ENCODE data around the gene ARRDC1. TPM values are rescaled to one million over a fixed set of nuclear protein-coding genes. Genes with fewer than 3 reads are reported as not detected.

The ARRDC1 gene
- total RNA-seq, 1 donor from 2014 or later = 12.9 TPM

DNA sequence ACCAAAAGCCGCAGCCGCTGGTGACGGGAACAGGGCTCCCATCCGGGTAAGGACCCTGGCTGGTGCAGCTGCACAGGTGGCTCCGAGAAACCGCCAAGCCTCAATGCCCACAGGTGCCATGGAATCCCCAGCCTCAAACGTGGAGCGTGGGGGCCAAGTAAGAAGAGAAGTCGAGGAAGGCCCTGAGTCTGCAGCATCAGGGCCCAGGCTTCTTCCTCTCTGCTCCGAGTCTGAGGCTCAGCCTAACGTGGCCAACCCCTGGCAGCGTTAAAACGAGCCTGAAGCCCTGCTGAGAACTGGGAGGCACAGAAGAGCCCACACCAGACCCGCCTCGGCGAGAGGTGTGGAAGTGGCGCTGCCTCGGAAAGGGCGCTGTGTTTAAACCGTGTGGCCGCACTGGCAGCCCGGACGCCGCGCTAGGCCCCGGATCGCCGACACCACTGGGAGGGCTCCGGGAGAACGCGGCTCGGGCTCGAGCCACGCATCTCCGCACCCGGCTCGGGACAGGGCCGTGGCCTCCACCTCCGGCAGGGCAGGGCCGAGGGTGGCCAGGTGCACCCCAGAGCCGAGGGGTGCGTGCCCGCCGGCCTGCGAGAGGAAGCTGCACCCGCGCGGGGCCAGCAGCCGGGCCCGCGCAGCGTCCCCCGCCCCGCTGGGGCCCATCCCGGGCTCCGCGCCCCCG is 15.9 kb upstream of the ARRDC1 start:
- Mint-ChIP-seq H3K36me3 (peaks cover 12% of the 10 kb centered on the region), H3K27me3 (ENCODE audit: insufficient read depth, low read depth) (peaks cover 2% of the 10 kb centered on the region), H3K4me3 (peak overlapping the region; percentile 91), H3K4me1 (peaks cover 26% of the 10 kb centered on the region), H3K27ac (no peak overlapping the region), H3K9me3 (no peaks in the 10 kb centered on the region)
- TF ChIP-seq EZH2phosphoT487 (IDR thresholded peaks at IDR 0.05) = no peak
- no peak for TF ChIP-seq EZH2 (IDR thresholded peaks at IDR 0.05)
- TF ChIP-seq, protein P1, sequence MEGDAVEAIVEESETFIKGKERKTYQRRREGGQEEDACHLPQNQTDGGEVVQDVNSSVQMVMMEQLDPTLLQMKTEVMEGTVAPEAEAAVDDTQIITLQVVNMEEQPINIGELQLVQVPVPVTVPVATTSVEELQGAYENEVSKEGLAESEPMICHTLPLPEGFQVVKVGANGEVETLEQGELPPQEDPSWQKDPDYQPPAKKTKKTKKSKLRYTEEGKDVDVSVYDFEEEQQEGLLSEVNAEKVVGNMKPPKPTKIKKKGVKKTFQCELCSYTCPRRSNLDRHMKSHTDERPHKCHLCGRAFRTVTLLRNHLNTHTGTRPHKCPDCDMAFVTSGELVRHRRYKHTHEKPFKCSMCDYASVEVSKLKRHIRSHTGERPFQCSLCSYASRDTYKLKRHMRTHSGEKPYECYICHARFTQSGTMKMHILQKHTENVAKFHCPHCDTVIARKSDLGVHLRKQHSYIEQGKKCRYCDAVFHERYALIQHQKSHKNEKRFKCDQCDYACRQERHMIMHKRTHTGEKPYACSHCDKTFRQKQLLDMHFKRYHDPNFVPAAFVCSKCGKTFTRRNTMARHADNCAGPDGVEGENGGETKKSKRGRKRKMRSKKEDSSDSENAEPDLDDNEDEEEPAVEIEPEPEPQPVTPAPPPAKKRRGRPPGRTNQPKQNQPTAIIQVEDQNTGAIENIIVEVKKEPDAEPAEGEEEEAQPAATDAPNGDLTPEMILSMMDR (IDR thresholded peaks at IDR 0.05) = no peak
- Histone ChIP-seq H3K9me3 (ENCODE audit: low read depth) (no peaks in the 10 kb centered on the region), H3K36me3 (no peaks in the 10 kb centered on the region), H3K27ac (no peak overlapping the region), H4K20me1 (ENCODE audit: low read depth) (peaks cover 39% of the 10 kb centered on the region), H3K4me1 (peaks cover 8% of the 10 kb centered on the region), H3K27me3 (no peaks in the 10 kb centered on the region), H3F3A (ENCODE audit: low read depth) (no peaks in the 10 kb centered on the region), H3K79me2 (ENCODE audit: low read depth) (peaks cover 32% of the 10 kb centered on the region), H3K9ac (peak overlapping the region; percentile 57), H3K4me2 (peak overlapping the region; percentile 99), H3K4me3 (peak overlapping the region; percentile 73), H2AFZ (replicated peaks) (no peak overlapping the region)
- DNase-seq (ENCODE audit: low spot score) = peak; percentile 39

DNA sequence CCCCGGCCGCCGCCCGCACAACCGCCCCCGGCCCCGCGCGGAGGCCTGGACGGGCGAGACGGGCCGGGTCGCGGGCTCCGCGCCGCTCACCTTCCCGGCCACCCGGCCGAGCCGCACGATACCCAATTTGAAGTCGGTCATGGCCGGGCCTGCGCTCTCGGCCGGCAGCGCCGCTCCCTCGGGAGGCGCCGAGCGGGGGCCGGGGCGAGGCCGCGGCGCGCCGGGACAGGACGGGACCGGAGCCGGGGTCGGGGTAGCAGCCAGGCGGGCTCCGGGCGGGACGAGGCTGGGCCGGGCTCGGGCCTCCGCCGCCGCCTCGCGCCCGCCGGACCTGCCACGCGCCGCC is 15.4 kb upstream of the ARRDC1 start:
- peaks cover 34% of the 10 kb centered on the region for H4K20me1 ChIP-seq (ENCODE audit: low read depth)
- H3K9me3 Mint-ChIP-seq = no peaks in the 10 kb centered on the region
- H3F3A ChIP-seq (ENCODE audit: low read depth) = no peaks in the 10 kb centered on the region
- H3K27ac ChIP-seq = no peak overlapping the region
- no peak overlapping the region for H3K4me3 Mint-ChIP-seq
- no peaks in the 10 kb centered on the region for H3K9me3 ChIP-seq (ENCODE audit: low read depth)
- no peak overlapping the region for H3K9ac ChIP-seq
- no peak overlapping the region for H3K27ac Mint-ChIP-seq
- no peak for DNase-seq (ENCODE audit: low spot score)
- peaks cover 10% of the 10 kb centered on the region for H3K36me3 Mint-ChIP-seq
- peaks cover 8% of the 10 kb centered on the region for H3K4me1 ChIP-seq
- peaks cover 32% of the 10 kb centered on the region for H3K79me2 ChIP-seq (ENCODE audit: low read depth)
- TF ChIP-seq EZH2phosphoT487 (IDR thresholded peaks at IDR 0.05) (no peak), EZH2 (IDR thresholded peaks at IDR 0.05) (no peak)
- TF ChIP-seq, protein P1 (IDR thresholded peaks at IDR 0.05) = no peak
- H3K27me3 ChIP-seq = no peaks in the 10 kb centered on the region
- H3K4me3 ChIP-seq = peak overlapping the region; percentile 73
- no peaks in the 10 kb centered on the region for H3K36me3 ChIP-seq
- peaks cover 2% of the 10 kb centered on the region for H3K27me3 Mint-ChIP-seq (ENCODE audit: insufficient read depth, low read depth)
- H2AFZ ChIP-seq (replicated peaks) = no peak overlapping the region
- peak overlapping the region; percentile 99 for H3K4me2 ChIP-seq
- H3K4me1 Mint-ChIP-seq = peaks cover 26% of the 10 kb centered on the region

DNA sequence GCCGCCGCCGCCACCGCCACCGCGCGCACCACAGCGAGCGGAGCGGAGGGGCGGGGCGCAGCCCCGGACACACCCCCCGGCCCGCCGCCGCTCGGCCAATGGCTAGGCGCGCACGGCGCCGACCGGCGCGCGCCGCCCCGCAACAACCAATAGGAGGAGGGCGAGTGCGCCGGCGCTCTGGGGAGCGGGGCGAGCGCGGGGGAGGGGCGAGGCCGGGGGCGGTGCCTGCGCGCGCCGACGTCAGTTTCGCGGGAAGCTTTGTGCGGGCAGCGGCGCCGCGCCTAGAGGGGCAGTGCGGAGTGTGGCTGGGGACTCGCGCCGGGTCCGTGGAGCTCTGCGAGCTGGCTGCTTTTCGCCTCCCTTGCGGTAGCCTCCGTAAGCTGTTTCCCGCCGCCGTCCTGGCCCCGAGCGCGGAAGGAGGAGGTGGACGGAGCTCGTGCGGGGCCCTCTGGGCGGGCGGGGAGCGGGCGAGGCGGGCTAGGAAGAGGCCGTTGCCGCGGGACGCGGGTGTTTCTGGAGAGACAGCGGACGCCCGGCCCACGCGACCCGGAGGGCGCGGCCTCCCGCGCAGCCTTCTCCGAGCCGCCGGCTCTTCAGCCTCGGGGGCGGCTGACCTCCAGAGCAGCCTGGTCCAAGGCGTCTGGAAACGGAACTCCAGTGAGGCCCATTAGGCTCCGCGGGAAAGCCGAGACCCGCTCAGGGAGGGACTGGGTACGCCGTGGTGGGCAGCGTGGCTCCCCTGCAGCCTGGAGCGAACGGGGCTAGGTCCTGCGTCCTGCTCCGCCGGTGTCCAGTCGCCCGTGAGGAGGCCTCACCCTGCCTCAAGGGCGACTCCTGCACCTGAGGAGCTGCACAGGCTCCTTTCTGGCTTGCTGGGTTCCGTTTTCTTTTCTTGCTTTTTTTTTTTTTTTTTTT is 14.8 kb upstream of the ARRDC1 start, which contains the start of gene ZMYND19:
TSS of gene ZMYND19 (minus strand) at position 44 of the 915 bp plus-strand sequence. CDS start 249 bp downstream, outside the sequence.
- Mint-ChIP-seq H3K4me3 (peak within 1 kb of the TSS; percentile 99), H3K4me1 (peaks cover 26% of the 10 kb centered on the region), H3K27ac (peak within 1 kb of the TSS; percentile 99), H3K27me3 (ENCODE audit: insufficient read depth, low read depth) (peaks cover 5% of the 10 kb centered on the region), H3K9me3 (no peaks in the 10 kb centered on the region), H3K36me3 (peaks cover 10% of the 10 kb centered on the region)
- Histone ChIP-seq H3K4me2 (peak within 1 kb of the TSS; percentile 99), H3K9ac (peak within 1 kb of the TSS; percentile 57), H3K27ac (no peak within 1 kb of the TSS), H3K79me2 (ENCODE audit: low read depth) (peaks cover 32% of the 10 kb centered on the region), H3K9me3 (ENCODE audit: low read depth) (no peaks in the 10 kb centered on the region), H3K36me3 (no peaks in the 10 kb centered on the region), H3K4me3 (peak within 1 kb of the TSS; percentile 92), H2AFZ (replicated peaks) (peak within 1 kb of the TSS; percentile 94), H4K20me1 (ENCODE audit: low read depth) (peaks cover 31% of the 10 kb centered on the region), H3F3A (ENCODE audit: low read depth) (no peaks in the 10 kb centered on the region), H3K27me3 (no peaks in the 10 kb centered on the region), H3K4me1 (peaks cover 8% of the 10 kb centered on the region)
- peak; percentile 97 for DNase-seq (ENCODE audit: low spot score)
- TF ChIP-seq EZH2 (IDR thresholded peaks at IDR 0.05) (no peak), EZH2phosphoT487 (IDR thresholded peaks at IDR 0.05) (no peak)
- TF ChIP-seq, protein P1 (IDR thresholded peaks at IDR 0.05) = no peak
